Neural progenitor cell (in vitro differentiated cells): ENCODE results near the gene ACP3.

Source experiments
- EZH2phosphoT487 ChIP-seq: fragments of 200-600 bp; sonication (generic); IDR thresholded peaks from 2 replicates; pipeline ENCODE4 v1.6.1; 2017; ENCODE audit warnings: antibody characterized with exemption
- TF ChIP-seq, protein P1 (sequence below): fragments of 200-600 bp; sonication (generic); IDR thresholded peaks from 2 replicates; pipeline ENCODE4 v1.5.1; 2017; ENCODE audit warnings: antibody characterized with exemption, mild to moderate bottlenecking

- TF ChIP-seq, protein P1, sequence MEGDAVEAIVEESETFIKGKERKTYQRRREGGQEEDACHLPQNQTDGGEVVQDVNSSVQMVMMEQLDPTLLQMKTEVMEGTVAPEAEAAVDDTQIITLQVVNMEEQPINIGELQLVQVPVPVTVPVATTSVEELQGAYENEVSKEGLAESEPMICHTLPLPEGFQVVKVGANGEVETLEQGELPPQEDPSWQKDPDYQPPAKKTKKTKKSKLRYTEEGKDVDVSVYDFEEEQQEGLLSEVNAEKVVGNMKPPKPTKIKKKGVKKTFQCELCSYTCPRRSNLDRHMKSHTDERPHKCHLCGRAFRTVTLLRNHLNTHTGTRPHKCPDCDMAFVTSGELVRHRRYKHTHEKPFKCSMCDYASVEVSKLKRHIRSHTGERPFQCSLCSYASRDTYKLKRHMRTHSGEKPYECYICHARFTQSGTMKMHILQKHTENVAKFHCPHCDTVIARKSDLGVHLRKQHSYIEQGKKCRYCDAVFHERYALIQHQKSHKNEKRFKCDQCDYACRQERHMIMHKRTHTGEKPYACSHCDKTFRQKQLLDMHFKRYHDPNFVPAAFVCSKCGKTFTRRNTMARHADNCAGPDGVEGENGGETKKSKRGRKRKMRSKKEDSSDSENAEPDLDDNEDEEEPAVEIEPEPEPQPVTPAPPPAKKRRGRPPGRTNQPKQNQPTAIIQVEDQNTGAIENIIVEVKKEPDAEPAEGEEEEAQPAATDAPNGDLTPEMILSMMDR: no peak
- TF ChIP-seq EZH2phosphoT487: no peak
These were observed 14.9 kb downstream of the ACP3 start for GRCh38 chr3:132332082-132332481.
